OCI-LY1 (cell line): ENCODE measurements around the gene ITGB3BP.

Source experiments
- EZH2 ChIP-seq: fragments of 200-600 bp; sonication (generic), shearing (Covaris generic); IDR thresholded peaks from 2 replicates; pipeline ENCODE4 v1.8.0; 2017; ENCODE audit warnings: borderline replicate concordance, mixed run types, mild to moderate bottlenecking, antibody characterized with exemption, low read length, moderate library complexity, mixed read lengths
- TF ChIP-seq, protein P1 (sequence below): fragments of 200-600 bp; sonication (generic), shearing (Covaris generic); IDR thresholded peaks from 2 replicates; pipeline ENCODE4 v1.5.1; 2017; ENCODE audit warnings: mild to moderate bottlenecking, antibody characterized with exemption, low read length, moderate library complexity, mixed read lengths

- TF ChIP-seq, protein P1, sequence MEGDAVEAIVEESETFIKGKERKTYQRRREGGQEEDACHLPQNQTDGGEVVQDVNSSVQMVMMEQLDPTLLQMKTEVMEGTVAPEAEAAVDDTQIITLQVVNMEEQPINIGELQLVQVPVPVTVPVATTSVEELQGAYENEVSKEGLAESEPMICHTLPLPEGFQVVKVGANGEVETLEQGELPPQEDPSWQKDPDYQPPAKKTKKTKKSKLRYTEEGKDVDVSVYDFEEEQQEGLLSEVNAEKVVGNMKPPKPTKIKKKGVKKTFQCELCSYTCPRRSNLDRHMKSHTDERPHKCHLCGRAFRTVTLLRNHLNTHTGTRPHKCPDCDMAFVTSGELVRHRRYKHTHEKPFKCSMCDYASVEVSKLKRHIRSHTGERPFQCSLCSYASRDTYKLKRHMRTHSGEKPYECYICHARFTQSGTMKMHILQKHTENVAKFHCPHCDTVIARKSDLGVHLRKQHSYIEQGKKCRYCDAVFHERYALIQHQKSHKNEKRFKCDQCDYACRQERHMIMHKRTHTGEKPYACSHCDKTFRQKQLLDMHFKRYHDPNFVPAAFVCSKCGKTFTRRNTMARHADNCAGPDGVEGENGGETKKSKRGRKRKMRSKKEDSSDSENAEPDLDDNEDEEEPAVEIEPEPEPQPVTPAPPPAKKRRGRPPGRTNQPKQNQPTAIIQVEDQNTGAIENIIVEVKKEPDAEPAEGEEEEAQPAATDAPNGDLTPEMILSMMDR: no peak
- no peak for TF ChIP-seq EZH2
Measured at GRCh38 chr1:63545780-63546179, 22.8 kb upstream of the ITGB3BP start.
